HG02884 (cell line): ENCODE data around the gene PDCD10.

Source experiments
- ATAC-seq: cut with Tn5 transposase; IDR thresholded peaks from one replicate; pipeline ENCODE4 v1.9.1; 2021; ENCODE audit warnings: mild to moderate bottlenecking, moderate library complexity; ENCODE audit not compliant: unreplicated experiment

The PDCD10 gene

DNA sequence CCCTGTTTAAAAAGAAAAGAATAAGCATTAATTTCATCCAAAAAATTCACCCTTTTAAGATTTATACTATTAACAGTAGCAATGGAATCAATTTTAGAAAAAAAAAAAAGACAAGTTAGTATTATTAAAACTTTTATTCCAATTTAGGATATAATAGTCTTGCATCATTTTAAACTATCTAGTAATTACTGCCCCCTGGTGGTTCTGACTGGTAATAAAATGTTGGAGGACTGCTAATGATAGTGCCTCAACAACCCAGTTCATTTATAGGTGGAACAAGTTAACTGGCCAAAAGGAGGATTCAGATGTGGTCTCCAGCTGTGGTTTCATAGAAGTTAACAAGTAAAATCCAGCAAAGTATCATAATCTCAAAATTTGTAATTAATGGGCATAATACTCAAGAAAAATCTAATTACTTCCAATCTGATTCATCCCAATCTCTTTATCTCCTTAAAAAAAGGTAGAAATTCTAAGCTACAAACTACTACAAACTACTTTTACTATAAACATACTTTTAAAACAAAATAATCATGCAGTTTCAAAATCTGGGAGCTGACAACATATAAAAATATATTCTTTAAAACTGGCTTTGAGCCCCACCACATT, 50.2 kb downstream of the PDCD10 start:
- peak; percentile 75 for ATAC-seq

DNA sequence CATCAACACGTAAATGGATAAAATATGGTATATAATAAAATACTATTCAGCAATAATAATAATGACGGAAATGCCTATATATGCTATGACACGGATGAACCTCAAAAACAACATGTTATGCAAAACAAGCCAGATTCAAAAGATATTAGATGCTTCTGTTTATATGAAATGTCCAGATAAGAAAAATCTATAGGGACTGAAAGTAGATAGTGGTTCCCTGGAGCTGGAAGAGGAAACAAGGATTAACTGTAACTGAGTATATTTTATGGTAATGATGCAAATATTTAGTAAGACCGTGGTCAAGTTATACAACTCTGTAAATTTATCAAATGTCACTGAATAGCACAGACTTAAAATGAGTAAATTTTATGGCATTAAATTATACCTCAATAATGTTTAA, 55.2 kb downstream of the PDCD10 start:
- ATAC-seq: no peak

DNA sequence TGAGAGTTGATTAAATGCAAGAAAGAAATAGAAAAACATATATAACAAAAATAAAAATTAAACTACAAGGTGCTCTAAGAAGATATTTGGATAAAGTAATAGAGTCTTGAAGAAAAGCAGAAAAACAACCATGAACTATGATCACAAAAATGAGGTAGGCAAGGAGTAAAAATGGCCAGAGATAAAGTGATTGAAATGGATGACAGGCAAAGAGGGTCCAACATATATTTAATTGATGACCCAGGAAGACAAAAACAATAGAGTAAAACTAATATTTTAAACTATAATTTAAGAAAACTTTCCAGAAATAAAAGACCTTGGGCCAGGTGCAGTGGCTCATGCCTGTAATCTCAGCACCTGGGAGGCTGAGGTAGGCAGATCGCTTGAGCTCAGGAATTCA, 58.8 kb downstream of the PDCD10 start:
- ATAC-seq: no peak

DNA sequence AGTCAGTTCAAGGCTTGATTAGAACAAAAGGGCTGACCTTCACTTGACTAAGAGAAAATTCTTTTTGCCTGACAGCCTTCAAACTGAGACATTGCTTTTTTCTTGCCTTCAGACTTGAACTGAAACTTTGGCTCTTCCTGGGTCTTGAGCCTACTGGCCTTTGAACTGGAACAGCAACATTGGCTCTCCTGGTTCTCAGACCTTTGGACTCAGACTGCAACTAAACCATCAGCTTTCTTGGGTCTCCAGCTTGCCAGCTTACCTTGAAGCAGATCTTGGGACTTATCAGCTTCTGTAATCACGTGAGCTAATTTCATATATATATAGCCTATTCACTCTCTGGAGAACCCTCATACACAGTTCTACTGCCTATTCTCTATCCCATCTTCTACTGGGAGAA, 61.5 kb downstream of the PDCD10 start:
- ATAC-seq: no peak

DNA sequence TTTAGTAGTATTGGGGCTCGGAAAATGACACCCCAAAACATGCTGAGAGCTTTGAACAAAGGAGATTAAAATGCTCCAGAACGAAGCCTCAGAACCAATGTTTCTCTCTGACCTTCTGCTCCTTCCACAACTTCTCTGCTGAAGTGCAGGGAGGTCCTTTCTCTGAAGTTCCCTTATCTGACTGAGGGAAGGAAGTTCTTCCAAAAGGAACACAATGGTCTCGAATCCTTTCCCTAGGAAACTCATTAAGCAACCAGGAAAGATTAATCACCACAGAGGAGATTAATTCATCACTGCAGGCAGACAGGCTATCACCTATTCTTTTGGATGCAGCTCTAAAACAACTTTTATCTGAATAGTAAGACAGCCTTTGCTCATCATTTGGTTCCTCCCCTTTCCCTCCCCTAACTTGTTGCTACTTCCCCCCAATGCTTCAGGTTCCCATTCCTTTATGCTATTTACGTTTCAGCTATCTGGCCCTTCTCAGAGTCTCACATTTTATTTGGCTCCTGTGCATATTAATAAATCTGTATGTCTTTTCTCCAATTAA, 62.7 kb downstream of the PDCD10 start:
- ATAC-seq: no peak

DNA sequence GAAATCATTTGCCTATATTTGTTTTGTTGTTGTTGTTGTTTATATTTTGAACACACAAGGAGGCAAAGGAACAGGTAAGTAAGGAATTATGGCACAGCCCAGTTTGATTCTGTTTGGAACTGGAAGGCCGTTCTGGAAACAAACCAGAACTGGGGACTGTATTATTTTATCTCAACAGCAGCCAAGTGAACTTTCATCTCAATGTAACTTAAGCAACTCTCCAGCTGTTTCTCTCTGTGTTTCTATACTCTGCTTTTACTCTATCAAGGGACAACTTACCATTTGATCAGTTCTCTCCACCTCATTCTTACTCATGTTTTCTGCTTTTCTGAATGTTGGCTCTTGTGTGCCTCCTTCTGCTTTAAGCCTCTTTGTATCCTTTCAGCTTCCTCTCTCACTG, 65.0 kb downstream of the PDCD10 start:
- no peak for ATAC-seq

DNA sequence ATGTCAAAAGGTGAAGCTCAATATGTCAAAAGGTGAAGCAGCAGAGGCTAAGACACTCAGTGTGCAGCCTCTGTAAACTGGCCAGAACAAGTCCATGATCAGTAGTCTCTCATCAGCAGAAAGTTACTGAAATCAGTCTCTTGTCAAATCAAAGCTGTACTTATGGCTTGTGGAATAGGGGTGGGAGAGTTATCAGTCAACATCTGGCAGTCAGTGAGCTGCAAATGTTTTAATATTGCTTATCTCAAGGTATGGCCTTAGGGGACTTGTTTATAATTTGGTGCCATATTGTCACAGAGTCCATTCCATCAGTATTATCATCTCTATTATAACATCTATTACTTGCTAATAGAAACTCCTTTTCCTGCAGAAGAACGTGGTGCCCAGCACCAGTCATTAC, 66.0 kb downstream of the PDCD10 start:
- no peak for ATAC-seq

DNA sequence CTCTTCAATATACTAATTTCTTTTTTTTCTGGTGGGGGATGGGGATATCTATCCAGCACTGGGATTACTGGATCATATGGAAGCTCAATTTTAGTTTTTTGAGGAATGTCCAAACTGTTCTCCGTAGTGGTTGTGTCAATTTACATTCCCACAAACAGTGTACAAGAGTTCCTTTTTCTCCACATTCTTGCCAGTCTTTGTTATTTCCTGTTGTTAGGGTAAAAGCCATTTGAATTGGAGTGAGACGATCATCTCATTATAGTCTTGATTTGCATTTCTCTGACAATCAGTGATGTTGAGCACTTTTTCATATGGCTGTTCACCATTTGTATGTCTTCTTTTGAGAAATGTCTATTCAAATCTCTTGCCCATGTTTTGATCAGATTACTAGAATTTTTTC, 68.1 kb downstream of the PDCD10 start:
- ATAC-seq: no peak

DNA sequence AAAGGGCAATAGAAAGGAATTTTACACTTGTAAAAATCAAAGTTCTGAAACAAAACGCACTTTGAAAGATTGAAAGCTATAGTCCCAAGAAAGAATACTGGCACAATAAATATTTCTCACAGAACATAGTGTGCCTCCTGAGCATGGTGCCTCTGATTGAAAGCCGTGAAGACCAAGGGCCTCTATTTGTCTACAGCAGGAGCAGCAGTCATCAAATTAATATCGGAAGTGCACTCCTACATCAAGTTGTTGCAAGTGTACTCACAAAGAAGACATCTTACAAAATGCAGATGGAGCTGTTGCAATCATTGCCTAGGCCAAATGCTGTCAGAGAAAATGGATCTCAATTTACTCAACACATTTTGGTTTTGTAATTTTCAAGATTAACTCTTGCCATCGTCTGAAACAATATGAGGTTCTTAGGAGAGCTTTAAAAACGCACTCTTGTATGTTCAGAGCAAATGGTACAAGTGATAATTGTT, 71.7 kb downstream of the PDCD10 start:
- no peak for ATAC-seq

DNA sequence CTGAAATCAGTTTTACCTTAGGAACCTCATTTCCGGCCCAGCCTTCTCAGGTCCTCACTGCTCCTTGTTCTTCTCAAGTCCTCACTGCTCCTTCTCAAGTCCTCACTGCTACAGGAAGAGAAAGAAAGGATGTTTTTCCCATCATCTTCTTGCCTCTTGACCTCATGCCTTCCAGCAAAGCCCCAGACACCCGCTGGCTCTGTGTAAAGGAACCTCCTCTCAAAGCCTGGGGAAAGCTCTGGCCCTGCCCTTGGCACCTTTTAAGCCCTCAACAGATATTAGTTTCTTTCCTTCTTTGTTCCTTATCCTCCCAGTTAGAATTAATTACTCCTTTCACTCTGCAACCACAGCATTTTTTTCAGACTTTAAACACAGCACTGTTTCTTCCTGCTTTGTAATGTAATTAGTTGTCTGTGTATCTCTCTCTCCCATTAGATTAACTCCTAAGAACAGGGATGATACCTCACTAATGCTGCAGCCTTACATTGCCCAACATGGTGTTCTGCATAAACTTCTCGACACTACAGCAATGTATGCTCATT, 76.9 kb downstream of the PDCD10 start:
- ATAC-seq: no peak

DNA sequence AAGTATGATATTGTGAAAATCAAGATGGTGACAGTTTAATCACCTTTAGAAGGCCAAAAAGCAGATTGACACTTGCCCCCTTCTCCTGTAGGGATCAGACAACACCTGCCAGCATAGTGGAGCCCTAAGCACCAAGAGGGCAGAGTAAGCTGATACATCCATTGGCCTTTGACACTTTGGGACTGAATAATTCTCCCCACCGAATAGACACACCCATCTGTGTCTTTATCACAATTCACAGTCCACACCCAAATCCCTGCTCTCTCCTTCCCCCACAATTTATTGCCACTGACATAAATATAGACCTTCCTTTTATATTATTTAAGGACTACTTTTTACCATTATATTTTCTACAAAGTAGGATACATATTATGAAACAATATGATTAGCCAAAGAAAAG, 77.9 kb downstream of the PDCD10 start:
- ATAC-seq: no peak

DNA sequence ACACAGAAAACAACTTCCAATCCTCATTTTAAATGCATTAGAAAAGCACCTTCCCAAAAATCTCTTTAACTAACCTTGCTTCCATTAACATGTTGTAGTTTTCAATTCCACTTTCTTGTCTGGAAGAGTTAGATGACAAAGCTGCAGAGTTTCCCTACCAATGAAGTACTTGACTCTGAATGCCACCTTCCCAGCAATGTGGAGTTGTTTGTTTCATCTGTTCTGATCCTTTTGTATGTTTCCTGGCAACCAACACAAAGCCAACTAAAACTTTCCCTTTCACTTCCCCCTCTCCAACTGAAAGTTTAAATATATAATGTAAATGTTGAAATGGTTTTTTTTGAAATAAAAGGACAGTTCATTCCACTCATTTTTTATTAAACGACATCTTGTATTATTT, 80.9 kb downstream of the PDCD10 start, which contains the start of gene WDR49:
Gene WDR49 (minus strand): TSS at position 183 of the 400 bp plus-strand sequence. CDS start 517 bp downstream, outside the sequence.
- peak; percentile 42 for ATAC-seq

DNA sequence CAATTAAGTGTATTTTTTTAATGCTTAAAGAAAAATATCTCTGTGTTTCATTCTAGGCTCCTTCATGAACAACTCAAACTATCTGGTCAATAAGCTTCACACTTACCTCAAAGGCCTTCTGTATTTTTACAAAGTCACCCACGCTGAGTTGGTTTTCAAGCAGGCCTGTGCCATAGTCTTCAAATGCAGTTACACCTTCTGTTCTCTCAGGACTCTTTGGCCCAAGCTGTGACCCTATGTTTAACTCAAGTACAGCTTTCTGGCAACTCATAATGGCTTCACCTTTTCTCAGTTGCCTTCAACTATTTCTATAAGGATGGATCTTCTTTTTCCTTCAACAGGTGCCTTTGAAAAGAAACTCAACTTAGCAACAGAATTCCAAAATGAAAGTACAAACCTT, 81.5 kb downstream of the PDCD10 start:
- ATAC-seq: no peak

DNA sequence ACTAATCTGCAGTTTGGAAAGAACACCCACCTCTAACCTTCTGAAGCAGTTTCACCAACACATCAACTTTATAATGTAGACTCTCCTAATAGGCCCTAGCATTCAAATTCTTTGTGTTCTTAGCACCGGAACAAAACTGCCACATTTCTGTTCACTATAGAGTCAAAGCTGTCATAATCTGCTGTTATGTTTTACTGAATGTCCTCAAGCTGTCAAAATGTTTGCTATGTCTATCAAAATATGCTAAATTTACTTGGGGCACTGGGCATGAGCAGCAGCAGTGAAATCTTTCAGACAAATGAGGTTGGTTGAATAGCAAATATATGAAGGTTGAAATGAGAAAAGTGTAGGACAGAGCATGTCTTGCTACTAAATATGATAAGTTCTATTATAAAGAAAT, 82.9 kb downstream of the PDCD10 start:
- ATAC-seq: no peak

DNA sequence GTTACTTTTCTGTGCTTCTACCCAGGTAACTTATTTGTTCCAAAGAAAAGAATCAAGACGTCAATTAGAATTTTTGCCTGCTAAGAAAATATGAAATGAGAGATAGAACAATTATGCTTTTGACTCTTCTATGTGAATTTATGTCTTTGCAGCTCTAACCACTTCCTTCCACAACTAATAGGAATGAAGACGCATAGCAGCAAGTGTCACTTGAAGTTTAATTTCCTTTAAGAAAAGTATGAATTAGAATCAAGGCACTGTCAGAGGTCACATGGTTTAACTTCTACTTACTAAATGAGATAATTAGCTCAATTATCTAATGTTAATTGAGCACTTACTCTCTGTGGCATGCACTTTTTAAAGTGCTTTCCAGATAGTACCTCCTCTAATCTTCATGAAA, 84.2 kb downstream of the PDCD10 start:
- no peak for ATAC-seq

DNA sequence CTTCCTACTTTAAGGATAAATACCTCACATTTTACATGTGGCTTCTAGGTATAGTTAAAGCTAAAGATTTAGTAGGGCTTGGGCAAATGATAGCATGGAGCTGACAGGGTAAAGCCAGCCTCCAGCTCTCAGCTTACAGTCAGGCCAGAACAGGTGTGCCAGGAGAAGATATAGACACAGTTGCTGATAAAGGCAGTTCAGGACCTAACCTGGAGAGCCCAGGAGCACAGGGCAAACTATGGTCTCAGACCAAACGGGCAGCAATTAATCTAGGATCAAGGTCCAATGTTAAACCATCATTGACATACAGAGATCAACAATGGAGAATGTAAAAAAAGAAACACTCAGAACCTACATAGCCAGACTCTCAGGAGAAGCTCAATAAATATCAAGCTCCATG, 84.9 kb downstream of the PDCD10 start:
- no peak for ATAC-seq

DNA sequence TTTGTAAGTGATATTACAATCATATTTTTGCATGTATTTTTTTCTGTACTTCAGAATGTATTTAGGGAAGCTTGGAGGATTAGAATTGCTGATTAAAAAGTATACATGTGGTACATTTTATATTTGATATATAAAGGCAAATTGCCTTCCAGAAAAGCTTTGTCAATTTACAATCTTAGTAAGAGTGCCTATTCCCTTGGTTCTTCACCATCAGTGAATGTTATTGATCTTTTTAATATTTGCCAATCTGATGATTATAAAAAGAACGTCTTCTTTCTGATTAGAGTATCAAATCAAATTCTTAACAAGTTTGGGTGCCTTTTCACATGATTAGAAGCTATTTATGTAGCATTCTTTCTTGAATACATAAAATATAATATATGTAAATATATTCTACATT, 90.1 kb downstream of the PDCD10 start:
- no peak for ATAC-seq
